ENCODE measurements around the gene PTPRN2. TPM values are rescaled to one million over a fixed set of nuclear protein-coding genes. Genes with fewer than 3 reads are reported as not detected.
"Not testable (repeated sequence)": the region's sequence is repeated elsewhere in the genome, so short reads cannot be mapped to it uniquely, and the experiment has no call there.

The PTPRN2 gene
- total and polyA plus RNA-seq, 8 donors: 12.2 to 49.2 (median 31.8) TPM

DNA sequence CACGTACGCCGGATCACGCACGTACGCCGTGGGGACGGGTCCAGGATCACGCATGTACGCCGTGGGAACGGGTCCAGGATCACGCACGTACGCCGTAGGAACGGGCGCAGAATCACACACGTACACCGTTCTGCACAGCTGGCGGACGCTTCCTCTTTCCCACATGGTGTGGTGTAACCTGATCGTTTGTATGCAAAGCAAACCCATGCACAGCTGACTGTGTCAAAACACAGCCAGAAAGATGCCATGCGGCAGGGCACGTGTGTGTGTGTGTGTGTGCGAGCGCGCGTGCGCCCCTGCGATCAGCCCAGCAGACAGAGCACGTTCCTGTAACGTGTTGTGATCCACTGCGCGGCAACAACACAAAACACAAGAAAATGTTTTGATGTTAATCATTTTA lies 677.2 kb downstream of the PTPRN2 start:
- 93 to 95% methylated on average over 35 of the region's 35 CpGs for WGBS, 2 donors
- Histone ChIP-seq H3K9me3 (no peaks in the 10 kb centered on the region), H3K27me3 (no peaks in the 10 kb centered on the region), H3K27ac (no peak overlapping the region), H3K4me3 (no peak overlapping the region), H3K36me3 (no peaks in the 10 kb centered on the region), H3K4me1 (no peaks in the 10 kb centered on the region)
- no peak for DNase-seq
- no peak for TF ChIP-seq CTCF (IDR thresholded peaks at IDR 0.05)
- ATAC-seq: no peak
- FAIRE-seq: no peak
- intact Hi-C loops (cut with DNase I): no loop called here

GRCh38 chr7:157910045-157910444 lies 677.6 kb downstream of the PTPRN2 start:
- DNase-seq; H3K36me3 ChIP-seq; H3K4me3 ChIP-seq; H3K27ac ChIP-seq; intact Hi-C loops (cut with DNase I); FAIRE-seq; H3K4me1 ChIP-seq; H3K9me3 ChIP-seq; ATAC-seq; H3K27me3 ChIP-seq: not testable (repeated sequence)
- 97 to 98% methylated on average over 28 to 43 of the region's 43 CpGs for WGBS, 2 donors

DNA sequence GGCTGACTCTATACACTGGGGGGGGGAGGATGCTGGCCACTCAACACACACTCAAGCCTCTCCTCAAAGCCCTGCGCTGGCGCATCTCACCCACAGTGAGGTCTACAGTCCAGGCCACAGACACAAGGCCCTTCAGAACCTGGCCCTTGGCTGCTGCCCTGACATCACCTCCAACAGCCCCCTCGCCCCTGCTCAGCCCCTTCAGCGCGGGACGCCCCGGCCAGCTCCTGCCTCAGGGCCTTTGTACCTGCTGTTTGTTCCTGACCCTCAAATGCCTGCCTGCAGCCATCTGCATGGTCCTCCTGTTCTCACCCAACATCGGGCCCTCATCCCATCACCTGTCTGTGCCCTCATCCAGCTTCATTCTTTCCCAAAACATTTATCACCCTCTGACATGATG lies 678.3 kb downstream of the PTPRN2 start:
- intact Hi-C loops (cut with DNase I): no loop called here
- no peak for ATAC-seq
- no peak for FAIRE-seq

DNA sequence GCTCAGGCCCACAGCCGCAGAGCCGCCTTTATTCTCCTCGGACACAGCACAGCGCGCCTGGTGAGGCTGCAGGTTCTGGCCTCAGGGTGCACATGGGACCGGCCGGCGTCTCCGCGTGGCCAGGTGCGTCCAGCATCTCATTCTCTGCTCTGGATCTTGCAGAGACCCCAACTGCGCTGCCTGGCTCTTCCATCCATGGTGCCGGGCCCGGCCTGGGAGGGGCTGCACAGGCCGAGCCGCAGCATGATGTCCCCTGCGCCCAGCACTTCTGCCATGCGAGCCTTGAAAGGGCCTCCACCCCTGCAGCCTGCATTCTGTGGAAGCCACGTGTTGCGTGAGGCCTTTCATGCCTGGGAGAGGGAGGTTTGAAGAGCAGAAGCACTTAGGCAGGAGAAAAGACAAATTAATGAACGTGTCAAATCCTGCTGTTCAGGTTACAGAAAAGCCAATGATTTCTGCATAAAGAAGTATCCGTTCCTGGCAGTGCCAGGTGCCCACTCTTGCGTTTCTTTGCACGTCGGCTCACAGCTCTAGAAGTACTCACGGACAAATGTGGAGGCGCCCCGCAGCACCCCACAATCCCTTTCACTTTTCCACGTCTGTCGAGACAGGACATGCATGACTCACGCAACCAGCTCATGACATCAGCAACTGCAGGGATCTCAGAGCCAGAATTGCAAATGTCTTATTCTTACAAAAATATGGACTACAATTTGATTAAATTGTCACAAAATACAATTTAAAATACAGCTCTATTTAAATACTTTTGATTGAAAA lies 679.4 kb downstream of the PTPRN2 start:
- Histone ChIP-seq H3K4me1 (no peaks in the 10 kb centered on the region), H3K9me3 (no peaks in the 10 kb centered on the region), H3K27me3 (no peaks in the 10 kb centered on the region), H3K27ac (no peak overlapping the region), H3K36me3 (no peaks in the 10 kb centered on the region), H3K4me3 (no peak overlapping the region)
- ATAC-seq (peak in 1 of 4 donors; percentile 21), DNase-seq (no peak), FAIRE-seq (no peak)
- 88 to 89% methylated on average over 31 of the region's 31 CpGs for WGBS, 2 donors
- no peak for TF ChIP-seq CTCF (IDR thresholded peaks at IDR 0.05)
- intact Hi-C loops (cut with DNase I): no loop called here

More for the DNA sequence above, 678.3 kb downstream of the PTPRN2 start:
- H3K4me1 ChIP-seq: no peaks in the 10 kb centered on the region
- no peak for TF ChIP-seq CTCF (IDR thresholded peaks at IDR 0.05)
- H3K27me3 ChIP-seq: no peaks in the 10 kb centered on the region
- H3K9me3 ChIP-seq: no peaks in the 10 kb centered on the region
- H3K27ac ChIP-seq: no peak overlapping the region
- no peak overlapping the region for H3K4me3 ChIP-seq
- no peak for DNase-seq
- 95 to 100% methylated on average over 7 to 8 of the region's 8 CpGs for WGBS, 2 donors
- no peaks in the 10 kb centered on the region for H3K36me3 ChIP-seq

DNA sequence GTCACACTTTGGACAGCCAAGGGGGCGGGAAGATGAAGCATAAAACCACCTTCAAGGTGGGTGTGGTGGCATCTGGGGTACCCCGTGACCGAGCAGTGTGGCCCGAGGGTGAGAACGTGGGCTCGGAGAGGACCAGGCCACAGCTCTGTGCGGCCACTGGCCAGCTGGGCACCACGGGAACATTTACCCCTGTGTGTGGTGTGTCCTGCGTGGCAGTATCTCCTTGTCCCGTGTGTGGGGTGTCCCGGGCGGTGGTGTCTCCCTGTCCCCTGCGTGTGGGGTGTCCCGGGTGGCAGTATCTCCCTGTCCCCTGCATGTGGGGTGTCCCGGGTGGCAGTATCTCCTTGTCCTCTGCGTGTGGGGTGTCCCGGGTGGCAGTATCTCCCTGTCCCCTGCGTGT lies 680.5 kb downstream of the PTPRN2 start:
- H3K4me3 ChIP-seq: no peak overlapping the region
- TF ChIP-seq CTCF (IDR thresholded peaks at IDR 0.05): no peak
- intact Hi-C loops (cut with DNase I): no loop called here
- H3K27me3 ChIP-seq: no peaks in the 10 kb centered on the region
- H3K27ac ChIP-seq: no peak overlapping the region
- no peak for FAIRE-seq
- H3K9me3 ChIP-seq: no peaks in the 10 kb centered on the region
- H3K4me1 ChIP-seq: no peaks in the 10 kb centered on the region
- 95 to 96% methylated on average over 17 to 18 of the region's 18 CpGs for WGBS, 2 donors
- no peak for ATAC-seq
- no peak for DNase-seq
- no peaks in the 10 kb centered on the region for H3K36me3 ChIP-seq
